Activated T-cell treated with anti-CD3 and anti-CD28 coated beads, Interleukin-2, amount 50 U/mL, for 4 hours (primary cell): ENCODE results near the gene TNFAIP8L3. TPM values are rescaled to one million over a fixed set of nuclear protein-coding genes. Genes with fewer than 3 reads are reported as not detected.

ENCODE experiments used
- total RNA-seq, 3 donors: library from RNA; stranded (reverse); gene quantifications; one replicate each; pipeline ENCODE4 v1.2.1, GENCODE V29; 2021

The TNFAIP8L3 gene
- total RNA-seq, 3 donors from 2014 or later: 0.15 to 0.22 TPM; not detected in 1

Other genes with a start within 250 kb of the TNFAIP8L3 start
- gene AP4E1, start 186.2 kb downstream of the TNFAIP8L3 start, total RNA-seq: 10 to 100 TPM; 13.1 to 14.7 (median 14.4) TPM
- gene CYP19A1, start 243.7 kb upstream of the TNFAIP8L3 start, total RNA-seq: under 1 TPM in 1 of 3 donors, not detected in 2; 0.40 TPM
- under 1 TPM in 1 of 3 donors, not detected in 2; 0.18 TPM for gene GLDN, start 246.7 kb upstream of the TNFAIP8L3 start, total RNA-seq